Measurements from ENCODE around the gene MNX1.

Gene MNX1

DNA sequence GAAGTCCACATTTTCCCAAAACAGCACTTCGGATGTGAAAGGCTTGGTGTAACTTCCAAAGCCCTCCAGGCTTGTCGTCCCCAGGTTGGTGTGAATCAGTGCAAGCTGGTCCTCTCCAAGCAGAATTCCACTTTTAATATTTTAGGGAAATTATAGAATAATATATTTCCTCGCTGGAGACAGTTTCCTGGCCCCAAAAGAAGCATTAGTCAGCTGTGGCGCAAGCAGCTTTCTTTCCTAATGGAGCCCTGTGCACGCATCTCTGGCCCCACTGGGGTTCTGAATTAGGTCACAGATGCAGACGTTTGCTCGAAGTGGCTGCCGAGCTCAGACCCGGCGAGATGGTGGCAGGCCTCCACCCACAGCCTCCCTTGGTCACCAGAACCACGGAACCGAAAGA lies 33.3 kb upstream of the MNX1 start:
- no peak for TF ChIP-seq CTCF (IDR thresholded peaks at IDR 0.05; ENCODE audit: control insufficient read depth, insufficient read depth, low read depth, low read length, missing control alignments)
- no peak overlapping the region for H3K4me3 ChIP-seq (ENCODE audit: control insufficient read depth, low read depth, low read length)
- DNase-seq (ENCODE audit: low read depth): peak; percentile 73

DNA sequence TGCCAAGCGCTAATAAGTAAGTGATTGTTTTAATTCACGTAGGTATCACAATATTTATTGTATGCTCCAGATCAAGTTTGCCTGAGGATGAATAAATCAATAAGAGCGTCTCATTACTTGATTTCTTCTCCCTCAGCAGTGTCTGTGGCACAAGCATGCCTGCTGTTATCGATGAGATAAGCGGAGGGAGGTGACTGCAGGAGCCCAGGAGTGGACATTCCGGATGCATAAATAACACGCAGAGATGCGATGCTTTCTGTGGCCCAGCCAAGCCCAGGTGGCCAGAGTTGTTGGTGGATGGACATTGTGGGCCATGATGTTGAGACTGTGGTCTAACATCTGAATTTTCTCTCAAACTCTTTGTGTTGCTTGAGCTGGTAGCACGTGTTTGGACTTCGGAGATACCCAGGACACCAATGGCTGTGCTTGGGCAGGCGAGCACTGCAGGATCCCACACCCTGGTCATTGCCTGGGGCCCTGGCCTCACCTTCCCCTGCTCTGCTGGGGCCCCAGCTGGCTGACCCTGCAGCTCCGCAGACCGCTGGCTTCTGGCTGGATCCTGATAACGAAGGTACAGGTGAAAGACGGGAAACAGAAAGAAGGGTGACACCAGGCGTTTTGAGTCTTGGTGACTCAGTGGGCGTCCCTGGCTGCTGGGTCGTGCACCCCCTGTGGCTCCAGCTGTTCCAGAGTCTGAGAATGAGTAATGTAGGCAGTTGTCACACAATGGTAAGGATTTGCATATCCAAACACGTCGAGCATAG lies 31.2 kb upstream of the MNX1 start:
- TF ChIP-seq CTCF (IDR thresholded peaks at IDR 0.05; ENCODE audit: control insufficient read depth, insufficient read depth, low read depth, low read length, missing control alignments): no peak
- H3K4me3 ChIP-seq (ENCODE audit: control insufficient read depth, low read depth, low read length): no peak overlapping the region
- no peak for DNase-seq (ENCODE audit: low read depth)

DNA sequence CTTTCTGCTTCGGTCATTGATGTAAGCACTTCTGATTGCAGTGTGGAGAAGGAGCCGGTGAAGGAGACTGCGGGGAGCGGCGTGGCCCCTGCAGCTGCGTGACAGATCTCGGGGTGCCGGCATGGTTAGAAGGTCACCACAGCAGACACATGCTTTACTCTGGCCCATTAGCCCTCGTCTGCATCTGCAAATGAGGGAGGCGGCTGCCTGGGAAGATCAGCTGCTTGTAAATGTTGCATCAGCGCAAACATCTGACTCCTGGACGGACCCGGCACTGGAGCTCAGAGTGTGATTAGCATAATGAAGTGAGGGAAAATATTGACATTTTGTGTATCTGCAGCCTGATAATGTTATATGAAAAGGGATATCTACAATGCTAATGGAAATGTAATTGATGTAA lies 30.5 kb upstream of the MNX1 start:
- TF ChIP-seq CTCF (IDR thresholded peaks at IDR 0.05; ENCODE audit: control insufficient read depth, insufficient read depth, low read depth, low read length, missing control alignments): no peak
- no peak overlapping the region for H3K4me3 ChIP-seq (ENCODE audit: control insufficient read depth, low read depth, low read length)
- no peak for DNase-seq (ENCODE audit: low read depth)

DNA sequence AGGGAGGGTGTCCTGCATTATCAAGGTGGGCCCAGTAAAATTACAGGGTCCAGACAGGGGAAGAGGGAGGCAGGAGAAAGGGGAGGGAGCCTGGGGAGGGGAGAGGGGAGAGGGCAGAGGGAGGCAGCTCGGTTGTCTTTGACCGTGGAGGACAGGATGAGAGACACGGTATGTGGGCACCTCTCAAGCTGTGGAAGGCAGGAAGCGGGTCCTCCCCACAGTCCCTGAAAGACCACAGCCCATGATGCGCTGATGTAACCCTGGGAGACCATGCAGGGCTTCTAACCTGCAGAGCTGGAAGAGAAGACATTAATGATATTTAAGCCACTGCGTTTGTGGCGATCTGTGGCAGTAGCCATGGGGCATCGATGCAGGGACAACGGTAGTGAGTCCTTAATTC lies 27.2 kb upstream of the MNX1 start:
- no peak overlapping the region for H3K4me3 ChIP-seq (ENCODE audit: control insufficient read depth, low read depth, low read length)
- TF ChIP-seq CTCF (IDR thresholded peaks at IDR 0.05; ENCODE audit: control insufficient read depth, insufficient read depth, low read depth, low read length, missing control alignments): no peak
- DNase-seq (ENCODE audit: low read depth): no peak

- DNase-seq (ENCODE audit: low read depth): no peak
- TF ChIP-seq CTCF (IDR thresholded peaks at IDR 0.05; ENCODE audit: control insufficient read depth, insufficient read depth, low read depth, low read length, missing control alignments): no peak
Measured at GRCh38 chr7:157037028-157037427, 26.6 kb upstream of the MNX1 start.

DNA sequence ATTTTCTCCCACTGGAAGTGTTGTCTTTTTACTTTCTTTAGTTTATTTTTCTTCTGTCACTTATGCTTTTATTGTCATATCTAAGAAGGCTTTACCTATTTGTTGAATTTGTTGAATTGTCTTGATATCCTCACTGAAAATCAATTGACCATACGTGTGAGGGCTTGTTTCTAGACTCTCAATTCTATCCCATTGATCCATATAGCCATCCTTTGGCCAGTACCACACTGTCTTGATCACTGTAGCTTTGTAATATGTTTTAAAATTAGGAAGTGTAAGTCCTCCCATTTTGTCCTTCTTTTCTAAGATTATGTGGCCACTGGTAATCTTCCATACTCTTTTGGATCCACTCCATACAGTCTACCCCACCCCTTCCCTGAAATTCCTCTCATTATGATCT lies 25.5 kb upstream of the MNX1 start:
- no peak for TF ChIP-seq CTCF (IDR thresholded peaks at IDR 0.05; ENCODE audit: control insufficient read depth, insufficient read depth, low read depth, low read length, missing control alignments)
- H3K4me3 ChIP-seq (ENCODE audit: control insufficient read depth, low read depth, low read length): no peak overlapping the region
- no peak for DNase-seq (ENCODE audit: low read depth)

More at GRCh38 chr7:157037028-157037427, 26.6 kb upstream of the MNX1 start:
- no peak overlapping the region for H3K4me3 ChIP-seq (ENCODE audit: control insufficient read depth, low read depth, low read length)

Measured in AG09309 (cell line).